ENCODE results near the gene HOXD12. TPM values are rescaled to one million over a fixed set of nuclear protein-coding genes. Genes with fewer than 3 reads are reported as not detected.
A peak's percentile ranks its signal among the peaks of the same experiment; 100 is the strongest.

The HOXD12 gene
- total and polyA plus RNA-seq, 8 donors = not detected

GRCh38 chr2:176137906-176138305 is 38.3 kb downstream of the HOXD12 start:
- Histone ChIP-seq H3K36me3 (no peaks in the 10 kb centered on the region), H3K27ac (peak overlapping the region in 1 of 5 donors; percentile 71), H3K9me3 (peaks cover 0 to 5% (median 0%) of the 10 kb centered on the region in 4 donors), H3K4me1 (peaks cover 11 to 42% (median 28%) of the 10 kb centered on the region in 4 donors), H3K4me3 (no peak overlapping the region), H3K27me3 (peaks cover 28 to 100% (median 95%) of the 10 kb centered on the region in 3 donors)
- no peak for DNase-seq
- 30 to 42% (median 36%) methylated on average over 8 of the region's 8 CpGs for WGBS, 5 donors
- intact Hi-C loops (cut with DNase I; ENCODE audit: low total_unique reads) = no loop called here
- TF ChIP-seq POLR2AphosphoS5 (IDR thresholded peaks at IDR 0.05) (no peak), CTCF (IDR thresholded peaks at IDR 0.05) (no peak), POLR2A (IDR thresholded peaks at IDR 0.05) (no peak), EP300 (IDR thresholded peaks at IDR 0.05) (no peak)

GRCh38 chr2:176138526-176138922 is 38.9 kb downstream of the HOXD12 start:
- H3K36me3 ChIP-seq = no peaks in the 10 kb centered on the region
- H3K27ac ChIP-seq = peak overlapping the region in 3 of 5 donors; percentile 19 to 71 (median 23)
- no peak for DNase-seq
- H3K4me3 ChIP-seq = no peak overlapping the region
- peaks cover 0 to 5% (median 0%) of the 10 kb centered on the region in 4 donors for H3K9me3 ChIP-seq
- intact Hi-C loops (cut with DNase I; ENCODE audit: low total_unique reads) = no loop called here
- TF ChIP-seq EP300 (IDR thresholded peaks at IDR 0.05) (no peak), CTCF (IDR thresholded peaks at IDR 0.05) (no peak), POLR2A (IDR thresholded peaks at IDR 0.05) (no peak), POLR2AphosphoS5 (IDR thresholded peaks at IDR 0.05) (no peak)
- WGBS, 5 donors = 8 to 19% (median 14%) methylated on average over 14 of the region's 14 CpGs
- peaks cover 22 to 100% (median 95%) of the 10 kb centered on the region in 3 donors for H3K27me3 ChIP-seq
- peaks cover 11 to 42% (median 28%) of the 10 kb centered on the region in 4 donors for H3K4me1 ChIP-seq

GRCh38 chr2:176138923-176139660 is 39.5 kb downstream of the HOXD12 start:
- DNase-seq = no peak
- Histone ChIP-seq H3K27me3 (peaks cover 21 to 100% (median 91%) of the 10 kb centered on the region in 3 donors), H3K4me3 (peak overlapping the region in 1 of 4 donors; percentile 7), H3K4me1 (peaks cover 11 to 42% (median 28%) of the 10 kb centered on the region in 4 donors), H3K9me3 (peaks cover 0 to 5% (median 0%) of the 10 kb centered on the region in 4 donors), H3K36me3 (no peaks in the 10 kb centered on the region), H3K27ac (peak overlapping the region in 3 of 5 donors; percentile 19 to 71 (median 23))
- intact Hi-C loops (cut with DNase I; ENCODE audit: low total_unique reads) = no loop called here
- 13 to 19% (median 16%) methylated on average over 28 of the region's 28 CpGs for WGBS, 5 donors
- TF ChIP-seq CTCF (IDR thresholded peaks at IDR 0.05) = no peak
- no peak for TF ChIP-seq POLR2AphosphoS5 (IDR thresholded peaks at IDR 0.05)
- no peak for TF ChIP-seq EP300 (IDR thresholded peaks at IDR 0.05)
- no peak for TF ChIP-seq POLR2A (IDR thresholded peaks at IDR 0.05)

GRCh38 chr2:176139661-176140512 is 40.3 kb downstream of the HOXD12 start:
- Histone ChIP-seq H3K4me1 (peaks cover 11 to 42% (median 28%) of the 10 kb centered on the region in 4 donors), H3K4me3 (peak overlapping the region in 3 of 4 donors; percentile 36 to 52 (median 47)), H3K27me3 (peaks cover 21 to 99% (median 86%) of the 10 kb centered on the region in 3 donors), H3K9me3 (peaks cover 0 to 5% (median 0%) of the 10 kb centered on the region in 4 donors), H3K27ac (peak overlapping the region in 3 of 5 donors; percentile 19 to 71 (median 32)), H3K36me3 (no peaks in the 10 kb centered on the region)
- intact Hi-C loops (cut with DNase I; ENCODE audit: low total_unique reads) = loop anchor here (5.0 kb wide), 2 partner anchors 312 to 502 kb away; no protein-coding TSS in a partner anchor
- WGBS, 5 donors = 10 to 17% (median 15%) methylated on average over 40 to 41 of the region's 41 CpGs
- peak in 1 of 2 donors; percentile 59 for DNase-seq
- TF ChIP-seq POLR2A (IDR thresholded peaks at IDR 0.05) (no peak), POLR2AphosphoS5 (IDR thresholded peaks at IDR 0.05) (no peak), CTCF (IDR thresholded peaks at IDR 0.05) (no peak), EP300 (IDR thresholded peaks at IDR 0.05) (no peak)

Measured in stomach (tissue), 9 donors.